T47D (cell line): ENCODE data around the gene E2F8.

ENCODE experiments used
- DNase-seq, 2 experiments: peaks; one replicate each; pipeline versions ENCODE4 v3.0.0 to v3.0.0-alpha.2; 2011 to 2012; ENCODE audit warnings: low read depth in 1 of 2, low spot score in 1 of 2
- JUND ChIP-seq: IDR thresholded peaks from 2 replicates; pipeline ENCODE4 v1.6.1; 2012; ENCODE audit warnings: low read depth
- in situ Hi-C: cut with HindIII; loops from 2 replicates; pipeline ENCODE4 v1.10.0; 2016; ENCODE audit warnings: low sequenced_read_pairs, low pct_unique_long_range_greater_than_20kb

Gene E2F8

DNA sequence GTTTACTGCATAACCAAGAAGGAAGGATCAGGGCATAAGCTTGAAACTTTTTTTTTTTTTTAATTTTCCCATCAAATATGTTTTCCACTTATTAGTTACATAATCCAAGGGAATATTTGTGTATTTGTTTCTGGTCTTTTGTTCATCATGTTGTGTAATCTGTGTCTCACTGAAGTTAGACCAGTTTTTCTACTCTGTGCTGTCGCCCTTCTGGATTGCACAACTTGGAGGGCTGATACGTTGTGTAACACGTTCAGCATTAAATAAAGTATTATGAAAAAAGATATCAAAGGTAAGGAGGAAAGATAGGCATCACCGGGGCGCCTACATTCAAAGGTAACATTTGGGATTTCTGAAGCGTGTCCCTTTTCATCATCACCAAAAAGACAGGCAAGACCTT, 3.3 kb upstream of the E2F8 start:
- in situ Hi-C loops: no loop called here
- TF ChIP-seq JUND: no peak
- peak in 1 of 2 experiments; percentile 53 for DNase-seq

DNA sequence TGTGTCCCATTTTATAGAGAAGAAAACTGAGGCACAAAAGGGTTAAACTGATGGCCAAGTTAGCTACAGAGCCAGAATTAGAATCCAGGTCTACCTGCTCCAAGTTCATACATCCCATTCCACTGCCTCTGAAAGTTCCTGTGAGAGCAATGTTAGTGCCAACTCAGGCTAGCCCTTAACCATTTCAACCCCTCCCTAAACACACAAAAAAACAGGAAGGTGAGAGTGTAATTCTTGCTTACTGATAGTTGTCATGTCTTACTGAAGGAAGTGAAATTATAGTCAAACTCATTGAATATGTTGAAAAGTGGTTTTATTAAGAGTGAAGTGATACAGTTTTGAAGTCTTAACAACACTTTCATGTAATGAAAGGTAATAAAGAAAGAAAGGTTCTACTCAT, 2.9 kb upstream of the E2F8 start:
- peak in 1 of 2 experiments; percentile 5 for DNase-seq
- in situ Hi-C loops: no loop called here
- TF ChIP-seq JUND: no peak

DNA sequence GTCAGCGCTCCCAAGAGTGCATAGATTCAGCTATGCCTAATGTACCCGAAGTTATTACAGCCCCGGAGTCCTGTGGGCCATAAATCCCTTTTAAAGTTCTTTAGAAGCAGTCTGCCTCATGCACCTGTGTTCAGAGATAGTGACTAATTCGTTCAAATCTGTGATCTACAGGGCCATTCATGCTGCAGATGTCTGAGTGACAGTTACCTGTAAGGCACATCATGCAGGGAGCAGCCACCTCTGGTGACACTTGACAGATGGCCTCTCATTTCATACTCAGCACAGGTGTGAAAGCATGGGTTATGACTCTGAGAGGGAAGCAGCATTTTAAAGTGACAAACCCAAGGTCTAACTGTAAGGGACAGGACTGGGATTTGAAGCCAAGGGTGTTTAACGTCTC, 2.4 kb upstream of the E2F8 start:
- in situ Hi-C loops: no loop called here
- no peak for TF ChIP-seq JUND
- DNase-seq: no peak

DNA sequence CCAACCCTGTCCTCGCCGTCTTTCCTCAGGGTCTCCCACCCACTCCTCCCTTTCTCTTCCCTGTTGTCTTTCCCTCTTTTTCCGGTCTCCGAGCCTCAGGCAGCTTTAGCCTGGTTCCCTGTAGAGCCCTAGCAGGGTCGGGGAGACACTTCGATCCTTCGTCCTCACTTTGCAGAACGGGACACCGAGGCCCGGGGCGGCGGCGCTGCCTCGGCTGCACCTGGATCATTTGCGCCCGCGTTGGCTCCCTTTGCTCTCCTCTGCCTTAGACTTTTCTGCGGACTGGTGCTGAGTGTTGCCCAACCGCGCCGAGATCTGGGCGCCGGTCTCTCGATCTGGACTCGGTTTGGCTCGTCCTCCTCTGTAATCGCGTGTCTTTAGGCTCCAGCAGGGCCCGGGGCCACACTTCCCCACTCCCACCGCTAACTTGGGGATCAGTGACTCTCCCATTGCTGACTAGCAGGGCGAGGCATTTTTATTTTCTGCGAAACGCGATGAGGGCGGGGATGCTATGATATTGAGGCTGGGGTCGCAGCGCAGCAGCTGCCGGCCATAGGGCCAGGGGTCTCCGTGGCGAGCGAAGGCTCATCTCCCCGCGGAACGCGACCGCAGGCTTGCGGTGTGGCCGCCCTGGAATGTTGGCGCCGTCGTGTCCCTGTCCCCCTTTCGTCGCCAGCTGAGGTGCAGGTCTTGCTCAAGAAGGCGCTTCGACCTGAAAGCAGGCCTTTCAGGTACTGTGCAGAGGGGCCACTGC, 1.6 kb upstream of the E2F8 start:
- DNase-seq: no peak
- in situ Hi-C loops: no loop called here
- TF ChIP-seq JUND: no peak

DNA sequence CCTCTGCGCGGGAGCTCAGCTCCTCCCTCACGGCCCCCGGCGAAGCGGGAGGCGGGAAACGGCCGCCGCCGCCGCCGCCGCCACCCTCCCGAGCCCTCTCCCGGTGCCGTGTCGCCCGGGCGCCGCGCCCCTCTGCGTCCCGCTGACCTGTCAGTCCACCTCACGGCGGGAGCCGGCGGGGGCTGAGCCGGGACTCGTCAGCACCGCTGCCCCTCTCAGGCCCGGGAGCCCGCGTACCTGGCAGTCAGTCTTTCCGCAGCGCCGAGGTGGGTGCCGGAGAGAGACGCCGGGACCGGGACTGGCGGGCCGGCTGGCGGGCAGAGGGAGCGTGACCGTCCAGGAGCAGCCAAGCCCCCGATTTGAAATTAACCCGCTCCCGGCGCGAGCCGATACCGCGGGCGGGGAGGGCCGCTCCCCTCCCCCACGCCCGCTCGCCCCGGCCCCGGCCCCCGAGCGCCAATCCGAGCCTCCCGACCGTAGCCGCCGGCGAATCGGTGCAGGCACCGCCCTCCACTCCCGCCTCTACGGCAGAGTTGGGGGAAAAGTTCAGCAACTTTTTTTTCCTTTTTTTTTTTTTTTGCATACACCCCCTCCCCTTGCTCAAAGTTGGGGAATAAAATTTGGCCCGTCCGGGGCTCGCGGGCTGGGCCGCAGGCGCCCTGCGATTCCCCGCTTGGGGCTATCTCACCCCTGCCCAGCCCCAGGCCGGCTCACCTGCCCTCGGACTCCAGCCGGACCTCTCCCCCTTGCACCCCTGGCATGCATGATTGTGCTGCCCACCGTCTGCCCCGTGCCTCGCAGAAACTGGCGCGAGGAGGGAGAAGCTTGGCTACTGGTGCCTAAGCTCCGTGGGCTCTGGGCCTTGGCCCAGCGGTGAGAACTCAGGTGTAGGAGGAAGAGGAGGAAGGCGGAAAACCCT, 774 bp upstream of the E2F8 start:
- TF ChIP-seq JUND: no peak
- DNase-seq: peak; percentile 13 to 14
- in situ Hi-C loops: no loop called here

DNA sequence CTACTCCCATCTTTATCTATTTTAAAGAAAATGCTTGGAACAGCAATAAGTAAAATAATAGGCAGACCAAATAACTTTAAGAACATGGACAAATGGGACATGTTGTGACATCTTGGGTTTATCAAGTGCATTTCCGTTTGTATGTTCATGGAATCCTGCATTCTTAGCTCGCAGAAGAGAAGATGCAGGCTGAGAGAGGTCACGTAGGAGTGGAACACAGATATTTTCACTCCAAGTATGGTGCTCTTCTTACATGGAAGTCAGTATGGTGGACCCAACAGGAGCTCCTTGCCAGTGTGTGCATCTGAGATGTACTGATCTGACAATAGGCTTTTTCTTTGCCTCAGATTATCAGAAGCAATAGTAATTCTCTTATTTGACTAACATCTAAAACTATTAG, 1.7 kb downstream of the E2F8 start:
- DNase-seq: no peak
- in situ Hi-C loops: no loop called here
- no peak for TF ChIP-seq JUND

DNA sequence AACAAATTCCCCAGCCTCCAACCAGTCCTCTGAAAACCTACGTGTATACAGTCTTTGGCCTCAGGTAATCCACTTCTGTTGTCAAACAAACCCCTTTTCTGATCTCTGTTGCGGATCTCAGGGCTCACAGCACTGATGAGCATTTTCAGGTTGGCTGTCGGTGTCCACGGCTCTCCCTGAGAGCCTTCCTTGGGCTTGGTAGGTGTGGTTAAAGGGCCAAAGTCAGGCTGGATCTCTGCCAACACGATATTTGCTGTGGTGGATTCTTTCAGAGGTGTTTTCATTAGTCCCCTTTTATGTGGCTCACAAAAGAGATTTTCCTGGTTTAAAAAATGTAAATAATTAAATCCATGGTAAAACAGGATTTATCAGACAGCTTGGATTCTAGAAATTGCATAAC, 2.9 kb downstream of the E2F8 start:
- no peak for TF ChIP-seq JUND
- in situ Hi-C loops: no loop called here
- no peak for DNase-seq

DNA sequence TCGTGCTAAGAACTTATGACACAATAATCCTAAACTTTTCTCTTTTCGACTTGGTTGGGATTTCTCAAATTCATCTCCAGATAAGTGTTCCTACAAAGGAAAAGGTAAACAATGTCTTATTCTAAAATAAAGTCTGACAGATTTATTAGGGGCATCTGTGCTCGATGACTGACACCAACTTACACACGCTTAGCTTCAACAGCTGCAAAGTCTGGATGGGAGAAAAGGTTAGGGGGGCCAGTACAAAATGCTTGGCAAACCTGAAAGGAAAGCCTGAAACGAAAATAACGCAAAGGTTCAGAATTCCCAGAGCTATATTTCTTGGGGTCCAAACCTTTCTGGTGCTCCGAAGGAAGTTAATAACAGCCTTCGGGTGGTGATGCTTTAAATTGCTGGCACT, 3.4 kb downstream of the E2F8 start:
- in situ Hi-C loops: no loop called here
- TF ChIP-seq JUND: no peak
- DNase-seq: no peak

DNA sequence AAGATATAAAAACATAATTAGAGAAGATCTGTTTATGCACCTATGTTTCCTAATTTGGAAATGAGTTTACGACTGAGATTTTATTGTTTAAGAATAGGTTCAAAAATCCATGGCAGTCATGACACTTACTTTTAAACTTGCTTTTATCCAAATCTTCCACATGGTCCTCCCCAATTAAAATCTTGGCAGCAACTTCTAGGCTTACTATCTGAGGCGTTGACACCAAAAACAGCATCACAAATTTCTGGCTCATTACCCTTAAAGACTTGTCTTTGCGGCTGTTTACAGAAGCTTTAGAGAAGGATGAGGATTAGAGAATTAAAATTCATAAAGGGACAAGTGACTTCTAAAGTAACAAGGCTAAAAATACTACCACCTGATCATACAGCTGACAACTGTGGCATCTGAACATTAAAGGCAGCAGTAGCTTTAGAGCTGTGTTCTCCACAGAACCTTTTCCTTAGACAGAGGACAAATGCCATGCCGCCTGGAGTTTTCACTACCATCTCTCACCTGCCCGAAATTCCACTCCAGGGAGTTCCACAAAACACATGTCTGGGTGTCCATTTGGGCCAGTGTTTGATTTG, 6.4 kb downstream of the E2F8 start:
- in situ Hi-C loops: no loop called here
- no peak for DNase-seq

DNA sequence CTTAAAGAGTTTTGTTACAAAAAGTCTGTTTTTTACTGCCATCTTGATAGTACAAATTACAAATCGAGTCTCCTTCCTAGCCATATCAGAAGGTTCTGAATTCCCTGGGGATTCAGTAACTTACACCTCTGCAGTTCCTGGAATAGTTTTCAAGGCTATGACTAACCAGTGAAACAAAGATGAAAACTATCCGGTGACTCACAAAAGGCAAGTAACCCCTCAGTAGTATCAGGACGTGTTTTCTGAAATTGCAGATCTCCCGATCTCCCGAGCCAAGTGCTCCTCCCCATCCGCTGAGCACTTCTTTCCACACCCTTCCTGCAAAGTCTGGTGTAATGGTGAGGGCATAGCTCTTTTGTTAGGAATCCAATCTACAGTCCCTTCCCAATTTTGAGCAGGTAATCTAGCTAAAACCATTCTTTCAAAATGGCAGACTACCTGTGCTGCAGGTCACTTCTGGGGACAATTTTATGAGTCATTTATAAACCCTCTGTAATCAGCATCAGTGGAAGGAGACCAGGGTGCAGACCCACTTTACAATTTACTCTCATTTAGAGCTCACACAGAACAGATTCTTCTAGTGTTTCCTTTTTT, 7.7 kb downstream of the E2F8 start:
- TF ChIP-seq JUND: no peak
- in situ Hi-C loops: no loop called here
- no peak for DNase-seq

More for the DNA sequence above, 6.4 kb downstream of the E2F8 start:
- TF ChIP-seq JUND: no peak

DNA sequence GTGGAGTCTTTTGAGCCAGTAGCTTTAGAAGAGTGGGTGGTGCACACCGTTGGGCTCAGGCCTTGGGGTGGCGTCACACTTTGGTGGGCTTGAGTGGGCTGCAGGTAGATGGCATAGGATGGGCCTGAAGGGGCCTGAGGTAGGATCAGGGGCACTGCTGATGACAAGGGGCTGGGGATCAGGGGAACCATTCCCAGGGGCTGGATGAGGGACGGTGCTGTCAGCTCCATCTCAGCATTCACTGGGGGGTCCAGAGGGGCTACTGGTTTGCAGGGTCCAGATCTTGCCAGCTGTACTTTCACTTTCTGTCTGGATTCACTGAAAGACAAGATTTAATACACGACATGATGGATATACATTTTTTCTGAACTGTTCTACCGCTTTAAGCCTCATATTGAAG, 11.1 kb downstream of the E2F8 start:
- in situ Hi-C loops: no loop called here
- DNase-seq: no peak
- TF ChIP-seq JUND: no peak

DNA sequence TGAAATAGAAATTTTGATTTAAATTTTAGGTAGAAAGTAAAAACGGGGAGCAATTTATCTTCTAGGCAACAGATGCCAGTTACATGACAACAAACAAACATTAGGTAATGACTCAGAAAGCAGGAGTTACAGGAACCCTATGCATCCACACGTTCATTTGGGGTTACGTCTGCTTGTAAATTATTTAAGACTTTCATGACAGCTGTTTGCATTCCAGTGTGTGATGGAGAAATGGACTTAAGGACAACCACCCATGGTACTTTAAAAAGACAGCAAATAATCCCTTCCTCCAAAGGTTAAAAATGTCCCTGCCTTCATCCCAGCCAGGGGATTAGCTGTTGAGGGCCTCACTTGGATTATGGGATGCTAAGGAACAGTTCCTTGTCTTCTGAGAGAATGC, 11.8 kb downstream of the E2F8 start:
- no peak for DNase-seq
- TF ChIP-seq JUND: no peak
- in situ Hi-C loops: no loop called here
